ENCODE results near the gene THAP7.

DNA sequence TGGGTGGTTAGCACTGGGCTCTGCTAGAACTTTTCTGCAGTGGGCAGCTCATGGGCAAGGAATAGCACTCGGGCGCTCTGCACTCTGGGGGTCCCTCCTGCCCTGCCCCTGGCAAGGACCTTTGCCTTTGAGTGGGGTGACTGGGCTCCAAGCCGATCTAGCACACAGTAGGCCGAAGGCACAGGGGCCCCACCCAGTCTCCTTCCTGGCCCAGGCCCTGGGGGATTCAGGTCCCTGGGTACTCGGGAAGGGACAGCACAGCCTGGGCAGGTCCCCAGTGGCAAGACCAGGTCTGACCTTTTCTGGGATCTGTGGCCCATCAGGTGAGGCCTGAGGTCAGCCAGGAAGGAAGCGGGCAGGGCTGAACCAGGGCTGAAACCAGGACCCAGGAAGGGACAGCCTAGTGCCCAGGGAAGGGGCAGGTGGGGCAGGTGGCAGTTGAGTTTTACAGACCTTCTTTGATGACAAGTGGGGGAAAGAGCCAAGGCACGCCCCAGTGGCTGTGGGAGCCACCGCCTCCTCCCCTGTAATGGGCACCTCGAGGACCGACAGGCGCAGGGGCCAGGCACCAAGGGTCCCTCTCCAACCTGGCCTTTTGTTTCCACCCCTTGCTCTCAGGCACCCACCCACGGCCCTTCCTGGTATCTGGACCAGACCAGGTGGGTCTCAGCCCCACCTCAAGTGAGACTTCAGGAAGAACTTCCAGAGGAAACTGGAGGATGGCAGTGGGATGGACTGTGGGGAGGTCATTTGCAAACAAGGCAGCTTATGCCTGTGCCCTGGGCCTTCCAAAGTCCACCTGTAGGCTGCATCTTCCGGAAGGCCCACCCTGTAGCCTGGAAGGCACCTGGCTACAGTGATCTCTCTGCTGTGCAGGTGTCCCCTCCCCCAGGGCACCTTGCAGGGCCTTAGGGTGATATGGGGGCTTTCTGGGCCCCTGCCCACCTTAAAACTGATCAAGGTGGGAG, 35.7 kb downstream of the THAP7 start:
- TF ChIP-seq, protein P1, sequence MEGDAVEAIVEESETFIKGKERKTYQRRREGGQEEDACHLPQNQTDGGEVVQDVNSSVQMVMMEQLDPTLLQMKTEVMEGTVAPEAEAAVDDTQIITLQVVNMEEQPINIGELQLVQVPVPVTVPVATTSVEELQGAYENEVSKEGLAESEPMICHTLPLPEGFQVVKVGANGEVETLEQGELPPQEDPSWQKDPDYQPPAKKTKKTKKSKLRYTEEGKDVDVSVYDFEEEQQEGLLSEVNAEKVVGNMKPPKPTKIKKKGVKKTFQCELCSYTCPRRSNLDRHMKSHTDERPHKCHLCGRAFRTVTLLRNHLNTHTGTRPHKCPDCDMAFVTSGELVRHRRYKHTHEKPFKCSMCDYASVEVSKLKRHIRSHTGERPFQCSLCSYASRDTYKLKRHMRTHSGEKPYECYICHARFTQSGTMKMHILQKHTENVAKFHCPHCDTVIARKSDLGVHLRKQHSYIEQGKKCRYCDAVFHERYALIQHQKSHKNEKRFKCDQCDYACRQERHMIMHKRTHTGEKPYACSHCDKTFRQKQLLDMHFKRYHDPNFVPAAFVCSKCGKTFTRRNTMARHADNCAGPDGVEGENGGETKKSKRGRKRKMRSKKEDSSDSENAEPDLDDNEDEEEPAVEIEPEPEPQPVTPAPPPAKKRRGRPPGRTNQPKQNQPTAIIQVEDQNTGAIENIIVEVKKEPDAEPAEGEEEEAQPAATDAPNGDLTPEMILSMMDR (IDR thresholded peaks at IDR 0.05), result no peak
- TF ChIP-seq POLR2A (IDR thresholded peaks at IDR 0.05), result no peak
